A549 (cell line): ENCODE results near the gene PARD3B. TPM values are rescaled to one million over a fixed set of nuclear protein-coding genes. Genes with fewer than 3 reads are reported as not detected.

ENCODE experiments used
- ATAC-seq, 2 experiments: fragments of 200-7000 bp in 1 of 2; fragments of >200 bp in 1 of 2; cut with Nextera tagmentation in 1 of 2; cut with Tn5 transposase in 1 of 2; 3 replicates each; pipeline versions ENCODE4 v1.8.0 to v1.9.1; 2018 to 2020; ENCODE audit warnings: mild to moderate bottlenecking in 1 of 2, moderate library complexity in 1 of 2
- CTCF ChIA-PET: fragments of 300-600 bp; sonication (Branson Sonifier 250); formaldehyde crosslinking; extraction: SDS; loops from one replicate; lab custom pipeline; 2021; ENCODE audit warnings: antibody characterized with exemption, inconsistent platforms; lab: Yijun Ruan, JAX
- POLR2A ChIA-PET: fragments of 350-600 bp; formaldehyde crosslinking; extraction: SDS; loops from one replicate; lab custom pipeline; 2021; ENCODE audit warnings: antibody characterized with exemption, inconsistent platforms; lab: Yijun Ruan, JAX
- DNase-seq, 2 experiments: peaks; one replicate each; pipeline versions ENCODE4 v3.0.0 to v3.0.0-alpha.2; 2011 to 2016; ENCODE audit warnings: low read depth in 1 of 2, low spot score in 1 of 2
- FAIRE-seq: peaks from 2 replicates; lab custom pipeline; 2011; peaks lifted over from hg19 to GRCh38; lab: Jason Lieb, UNC
- H3K27ac ChIP-seq, 2 experiments: fragments of >200 bp; sonication (Bioruptor Twin); formaldehyde crosslinking; 3 replicates each; pipeline ENCODE4 v1.5.1; 2016 to 2017
- H3K4me1 ChIP-seq: fragments of >200 bp; sonication (Bioruptor Twin); formaldehyde crosslinking; 3 replicates; pipeline ENCODE4 v1.6.1; 2016
- H3K4me2 ChIP-seq: fragments of >200 bp; sonication (Bioruptor Twin); formaldehyde crosslinking; 3 replicates; pipeline ENCODE4 v1.6.1; 2016
- H3K4me3 ChIP-seq: fragments of >200 bp; sonication (Bioruptor Twin); formaldehyde crosslinking; 3 replicates; pipeline ENCODE4 v1.5.1; 2016
- H3K9me3 ChIP-seq: fragments of >200 bp; sonication (Bioruptor Twin); formaldehyde crosslinking; 3 replicates; pipeline ENCODE4 v1.6.1; 2016
- CBX2 ChIP-seq: fragments of 200-600 bp; sonication (generic); IDR thresholded peaks from 2 replicates; pipeline ENCODE4 v1.6.1; 2016; ENCODE audit warnings: low read depth, mild to moderate bottlenecking, borderline replicate concordance
- CBX8 ChIP-seq: fragments of 200-600 bp; sonication (generic); IDR thresholded peaks from 2 replicates; pipeline ENCODE4 v1.6.1; 2016
- CHD2 ChIP-seq: fragments of 150-350 bp; IDR thresholded peaks from 2 replicates; pipeline ENCODE4 v1.6.1; 2014; ENCODE audit warnings: low read length; ENCODE audit not compliant: partially characterized antibody
- EHF ChIP-seq: fragments of 250-450 bp; sonication (Bioruptor Pico); IDR thresholded peaks from 2 replicates; pipeline ENCODE4 v1.5.0; 2020; ENCODE audit warnings: mild to moderate bottlenecking
- EHMT2 ChIP-seq: fragments of 200-600 bp; sonication (generic); IDR thresholded peaks from 2 replicates; pipeline ENCODE4 v1.6.1; 2016; ENCODE audit warnings: antibody characterized with exemption, low read depth, mild to moderate bottlenecking, moderate library complexity
- FOSL2 ChIP-seq, 2 experiments: fragments of 450-650 bp in 1 of 2; fragments of >200 bp in 1 of 2; sonication (Bioruptor Twin) in 1 of 2; formaldehyde crosslinking; IDR thresholded peaks; 2 replicates each; pipeline versions ENCODE4 v1.5.0 to v1.6.1; 2016 to 2020; ENCODE audit warnings: mild to moderate bottlenecking in 1 of 2, moderate library complexity in 1 of 2
- HDAC2 ChIP-seq: fragments of 200-600 bp; sonication (generic); IDR thresholded peaks from 2 replicates; pipeline ENCODE4 v1.6.1; 2016
- HEYL ChIP-seq: fragments of 250-450 bp; sonication (Bioruptor Pico); IDR thresholded peaks from 2 replicates; pipeline ENCODE4 v1.8.0; 2021; ENCODE audit warnings: mild to moderate bottlenecking, moderate library complexity
- HOXA7 ChIP-seq: fragments of 250-450 bp; sonication (Bioruptor Pico); IDR thresholded peaks from 2 replicates; pipeline ENCODE4 v1.5.0; 2020; ENCODE audit warnings: mild to moderate bottlenecking, moderate library complexity
- HOXB5 ChIP-seq: fragments of 250-450 bp; sonication (Bioruptor Pico); IDR thresholded peaks from 2 replicates; pipeline ENCODE4 v1.5.0; 2020; ENCODE audit warnings: mild to moderate bottlenecking, moderate library complexity
- JUNB ChIP-seq: fragments of >200 bp; sonication (Bioruptor Twin); formaldehyde crosslinking; IDR thresholded peaks from 2 replicates; pipeline ENCODE4 v1.6.1; 2016
- KDM5A ChIP-seq: fragments of 200-600 bp; sonication (generic); IDR thresholded peaks from 2 replicates; pipeline ENCODE4 v1.6.1; 2016; ENCODE audit warnings: antibody characterized with exemption, mild to moderate bottlenecking
- MAZ ChIP-seq: fragments of 150-350 bp; IDR thresholded peaks from 2 replicates; pipeline ENCODE4 v1.6.1; 2014; ENCODE audit warnings: antibody characterized with exemption, low read depth, low read length, borderline replicate concordance
- MYC ChIP-seq: IDR thresholded peaks from 2 replicates; pipeline ENCODE4 v1.6.1; 2012; ENCODE audit warnings: mild to moderate bottlenecking, inconsistent platforms, low read length, improper control_type of control experiment, borderline replicate concordance
- POLR2A ChIP-seq: IDR thresholded peaks from 2 replicates; pipeline ENCODE4 v1.6.1; 2012; ENCODE audit warnings: mild to moderate bottlenecking, low read length
- RCOR1 ChIP-seq: fragments of 150-350 bp; IDR thresholded peaks from 2 replicates; pipeline ENCODE4 v1.6.1; 2014; ENCODE audit warnings: antibody characterized with exemption, low read length, low read depth
- RFX5 ChIP-seq: fragments of 450-650 bp; IDR thresholded peaks from 2 replicates; pipeline ENCODE4 v1.7.1; 2014; ENCODE audit warnings: antibody characterized with exemption, mild to moderate bottlenecking, moderate library complexity
- SMC3 ChIP-seq: fragments of >200 bp; sonication (Bioruptor Twin); formaldehyde crosslinking; IDR thresholded peaks from 3 replicates; pipeline ENCODE4 v1.6.1; 2018; ENCODE audit warnings: inconsistent platforms
- TFCP2L1 ChIP-seq: fragments of 250-450 bp; sonication (Bioruptor Pico); IDR thresholded peaks from 2 replicates; pipeline ENCODE4 v1.5.0; 2021; ENCODE audit warnings: mild to moderate bottlenecking
- ZFP36 ChIP-seq: fragments of 450-650 bp; IDR thresholded peaks from 2 replicates; pipeline ENCODE4 v1.6.1; 2014; ENCODE audit warnings: borderline replicate concordance; ENCODE audit not compliant: partially characterized antibody
- ZNF302 ChIP-seq: fragments of 250-450 bp; sonication (Bioruptor Pico); IDR thresholded peaks from 2 replicates; pipeline ENCODE4 v1.9.0; 2021; ENCODE audit warnings: inconsistent platforms, mild to moderate bottlenecking, moderate library complexity
- WGBS: methylation state at CpG from one replicate; pipeline ENCODE4 v1.1.6; 2017; ENCODE audit errors: missing lambda C conversion rate; 5-methylcytosine and 5-hydroxymethylcytosine counted together
- polyA plus RNA-seq, 4 experiments: library from polyadenylated mRNA; depleted of rRNA in 3 of 4; stranded (reverse); fragments of >200 nt; fragmentation: RNase III in 1 of 4; extraction: RNeasy Plus Mini Kit Qiagen cat#74134 plus additional on column Dnase treatment in 1 of 4; gene quantifications; 2 replicates in 3 of 4; 3 replicates in 1 of 4; pipeline ENCODE4 v1.2.3, GENCODE V29; 2011 to 2017
- TF ChIP-seq, protein P1 (sequence below): fragments of >200 bp; sonication (Bioruptor Twin); formaldehyde crosslinking; IDR thresholded peaks from 2 replicates; pipeline ENCODE4 v1.6.1; 2016
- TF ChIP-seq, protein P2 (sequence below): fragments of >200 bp; sonication (Bioruptor Twin); formaldehyde crosslinking; IDR thresholded peaks from 3 replicates; pipeline ENCODE4 v1.5.1; 2016
- TF ChIP-seq, protein P3 (sequence below): IDR thresholded peaks from 2 replicates; pipeline ENCODE4 v1.6.1; 2012
- TF ChIP-seq, protein P4 (sequence below): fragments of 450-650 bp; IDR thresholded peaks from 2 replicates; pipeline ENCODE4 v1.6.1; 2014; ENCODE audit warnings: antibody characterized with exemption
- TF ChIP-seq, protein P5 (sequence below): fragments of >200 bp; sonication (Bioruptor Twin); formaldehyde crosslinking; IDR thresholded peaks from 3 replicates; pipeline ENCODE4 v1.6.1; 2016
- TF ChIP-seq, protein P6 (sequence below): fragments of 250-450 bp; sonication (Bioruptor Pico); IDR thresholded peaks from 2 replicates; pipeline ENCODE4 v1.5.0; 2020; ENCODE audit warnings: low read depth, mild to moderate bottlenecking, moderate library complexity

The PARD3B gene
- polyA plus RNA-seq, 2 of the 4 experiments (the other 2 are of a cell fraction), result 1.2 to 2.4 TPM

DNA sequence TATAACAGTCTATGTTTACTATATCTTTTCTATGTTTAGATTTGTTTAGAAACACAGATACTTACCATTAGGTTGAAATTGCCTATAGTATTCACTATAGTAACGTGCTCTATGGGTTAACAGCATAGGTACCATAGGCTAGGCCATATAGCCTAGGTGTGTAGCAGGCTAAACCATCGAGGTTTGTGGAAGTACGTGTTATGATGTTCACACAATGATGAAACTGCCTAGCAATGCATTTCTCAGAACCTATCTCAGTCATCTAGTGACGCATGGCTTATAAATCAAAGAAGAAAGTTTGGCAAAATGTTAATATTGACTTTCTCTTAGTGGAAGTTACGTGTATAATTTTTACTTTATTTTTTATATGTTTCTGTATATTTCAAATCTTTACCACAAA is 670.8 kb downstream of the PARD3B start:
- Histone ChIP-seq H3K27ac (no peak overlapping the region), H3K4me3 (no peak overlapping the region), H3K4me1 (no peaks in the 10 kb centered on the region), H3K4me2 (no peak overlapping the region), H3K9me3 (no peaks in the 10 kb centered on the region)
- CTCF ChIA-PET, result no interaction called here
- WGBS, result 33% methylated on average over 5 of the region's 5 CpGs
- POLR2A ChIA-PET, result no interaction called here
- DNase-seq (no peak), ATAC-seq (no peak), FAIRE-seq (no peak)
- TF ChIP-seq KDM5A, result no peak

DNA sequence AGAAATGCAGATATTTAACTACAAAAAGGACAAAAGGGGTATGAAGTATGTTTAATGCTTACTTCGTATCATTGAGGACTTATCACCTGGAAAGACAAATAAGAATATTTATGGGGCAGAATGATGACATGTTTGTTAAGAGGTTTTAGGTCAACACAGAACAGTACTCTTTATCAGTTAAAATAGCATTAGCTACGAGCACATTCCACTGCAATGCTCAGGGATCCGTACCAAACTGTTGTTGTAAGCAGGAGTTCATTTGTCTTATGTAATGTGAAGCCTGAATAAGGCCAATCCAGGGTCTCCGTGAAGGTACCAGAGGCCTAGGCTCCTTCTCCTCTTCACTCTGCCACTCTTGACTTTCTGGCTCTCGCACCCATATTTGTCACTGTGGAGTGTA is 671.3 kb downstream of the PARD3B start:
- no peaks in the 10 kb centered on the region for H3K4me1 ChIP-seq
- ATAC-seq (no peak), FAIRE-seq (no peak), DNase-seq (no peak)
- POLR2A ChIA-PET, result no interaction called here
- H3K27ac ChIP-seq, result no peak overlapping the region
- H3K4me2 ChIP-seq, result no peak overlapping the region
- TF ChIP-seq CBX2, result no peak
- TF ChIP-seq HDAC2, result no peak
- no peak for TF ChIP-seq HOXB5 (CRISPR knock-in tag)
- TF ChIP-seq EHMT2, result no peak
- TF ChIP-seq FOSL2 (IDR thresholded peaks at IDR 0.05), result no peak
- no peak for TF ChIP-seq FOSL2 (CRISPR knock-in tag; IDR thresholded peaks at IDR 0.05)
- TF ChIP-seq SMC3, result no peak
- no peak for TF ChIP-seq RFX5
- TF ChIP-seq HEYL (CRISPR knock-in tag), result no peak
- TF ChIP-seq, protein P1, sequence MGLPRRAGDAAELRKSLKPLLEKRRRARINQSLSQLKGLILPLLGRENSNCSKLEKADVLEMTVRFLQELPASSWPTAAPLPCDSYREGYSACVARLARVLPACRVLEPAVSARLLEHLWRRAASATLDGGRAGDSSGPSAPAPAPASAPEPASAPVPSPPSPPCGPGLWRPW, result no peak
- CTCF ChIA-PET, result no interaction called here
- H3K4me3 ChIP-seq, result no peak overlapping the region
- WGBS, result 50% methylated on average over 5 of the region's 5 CpGs
- no peaks in the 10 kb centered on the region for H3K9me3 ChIP-seq

DNA sequence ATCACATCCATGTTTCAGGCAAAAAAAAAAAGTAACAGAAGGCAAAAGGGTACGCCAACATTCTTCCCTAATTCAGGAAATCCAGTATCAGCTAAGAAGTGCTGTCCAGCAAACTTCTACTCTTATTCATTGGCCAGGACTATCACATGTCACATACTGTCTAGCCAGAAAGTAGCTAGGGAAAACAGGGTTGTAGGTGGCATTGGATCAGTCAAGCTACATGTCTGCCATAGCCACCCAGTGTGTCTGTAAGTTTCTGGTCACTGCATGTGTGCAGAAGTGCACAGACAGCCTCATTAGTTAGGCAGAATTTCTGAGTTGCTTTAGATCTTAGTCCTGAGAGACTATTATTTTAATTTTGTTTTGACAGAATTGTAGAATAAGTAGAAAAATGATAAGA is 671.7 kb downstream of the PARD3B start:
- no peaks in the 10 kb centered on the region for H3K9me3 ChIP-seq
- TF ChIP-seq RCOR1 (no peak), HOXA7 (no peak), TFCP2L1 (no peak), POLR2A (no peak), ZNF302 (no peak), ZFP36 (no peak), MYC (no peak), CBX8 (no peak), MAZ (no peak), JUNB (no peak), CHD2 (no peak), EHF (CRISPR knock-in tag) (no peak)
- TF ChIP-seq, protein P2, sequence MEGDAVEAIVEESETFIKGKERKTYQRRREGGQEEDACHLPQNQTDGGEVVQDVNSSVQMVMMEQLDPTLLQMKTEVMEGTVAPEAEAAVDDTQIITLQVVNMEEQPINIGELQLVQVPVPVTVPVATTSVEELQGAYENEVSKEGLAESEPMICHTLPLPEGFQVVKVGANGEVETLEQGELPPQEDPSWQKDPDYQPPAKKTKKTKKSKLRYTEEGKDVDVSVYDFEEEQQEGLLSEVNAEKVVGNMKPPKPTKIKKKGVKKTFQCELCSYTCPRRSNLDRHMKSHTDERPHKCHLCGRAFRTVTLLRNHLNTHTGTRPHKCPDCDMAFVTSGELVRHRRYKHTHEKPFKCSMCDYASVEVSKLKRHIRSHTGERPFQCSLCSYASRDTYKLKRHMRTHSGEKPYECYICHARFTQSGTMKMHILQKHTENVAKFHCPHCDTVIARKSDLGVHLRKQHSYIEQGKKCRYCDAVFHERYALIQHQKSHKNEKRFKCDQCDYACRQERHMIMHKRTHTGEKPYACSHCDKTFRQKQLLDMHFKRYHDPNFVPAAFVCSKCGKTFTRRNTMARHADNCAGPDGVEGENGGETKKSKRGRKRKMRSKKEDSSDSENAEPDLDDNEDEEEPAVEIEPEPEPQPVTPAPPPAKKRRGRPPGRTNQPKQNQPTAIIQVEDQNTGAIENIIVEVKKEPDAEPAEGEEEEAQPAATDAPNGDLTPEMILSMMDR, result no peak
- TF ChIP-seq, protein P3, sequence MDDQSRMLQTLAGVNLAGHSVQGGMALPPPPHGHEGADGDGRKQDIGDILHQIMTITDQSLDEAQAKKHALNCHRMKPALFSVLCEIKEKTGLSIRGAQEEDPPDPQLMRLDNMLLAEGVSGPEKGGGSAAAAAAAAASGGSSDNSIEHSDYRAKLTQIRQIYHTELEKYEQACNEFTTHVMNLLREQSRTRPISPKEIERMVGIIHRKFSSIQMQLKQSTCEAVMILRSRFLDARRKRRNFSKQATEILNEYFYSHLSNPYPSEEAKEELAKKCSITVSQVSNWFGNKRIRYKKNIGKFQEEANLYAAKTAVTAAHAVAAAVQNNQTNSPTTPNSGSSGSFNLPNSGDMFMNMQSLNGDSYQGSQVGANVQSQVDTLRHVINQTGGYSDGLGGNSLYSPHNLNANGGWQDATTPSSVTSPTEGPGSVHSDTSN, result no peak
- TF ChIP-seq, protein P4, sequence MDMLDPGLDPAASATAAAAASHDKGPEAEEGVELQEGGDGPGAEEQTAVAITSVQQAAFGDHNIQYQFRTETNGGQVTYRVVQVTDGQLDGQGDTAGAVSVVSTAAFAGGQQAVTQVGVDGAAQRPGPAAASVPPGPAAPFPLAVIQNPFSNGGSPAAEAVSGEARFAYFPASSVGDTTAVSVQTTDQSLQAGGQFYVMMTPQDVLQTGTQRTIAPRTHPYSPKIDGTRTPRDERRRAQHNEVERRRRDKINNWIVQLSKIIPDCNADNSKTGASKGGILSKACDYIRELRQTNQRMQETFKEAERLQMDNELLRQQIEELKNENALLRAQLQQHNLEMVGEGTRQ, result no peak
- TF ChIP-seq, protein P5, sequence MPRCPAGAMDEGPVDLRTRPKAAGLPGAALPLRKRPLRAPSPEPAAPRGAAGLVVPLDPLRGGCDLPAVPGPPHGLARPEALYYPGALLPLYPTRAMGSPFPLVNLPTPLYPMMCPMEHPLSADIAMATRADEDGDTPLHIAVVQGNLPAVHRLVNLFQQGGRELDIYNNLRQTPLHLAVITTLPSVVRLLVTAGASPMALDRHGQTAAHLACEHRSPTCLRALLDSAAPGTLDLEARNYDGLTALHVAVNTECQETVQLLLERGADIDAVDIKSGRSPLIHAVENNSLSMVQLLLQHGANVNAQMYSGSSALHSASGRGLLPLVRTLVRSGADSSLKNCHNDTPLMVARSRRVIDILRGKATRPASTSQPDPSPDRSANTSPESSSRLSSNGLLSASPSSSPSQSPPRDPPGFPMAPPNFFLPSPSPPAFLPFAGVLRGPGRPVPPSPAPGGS, result no peak
- TF ChIP-seq, protein P6, sequence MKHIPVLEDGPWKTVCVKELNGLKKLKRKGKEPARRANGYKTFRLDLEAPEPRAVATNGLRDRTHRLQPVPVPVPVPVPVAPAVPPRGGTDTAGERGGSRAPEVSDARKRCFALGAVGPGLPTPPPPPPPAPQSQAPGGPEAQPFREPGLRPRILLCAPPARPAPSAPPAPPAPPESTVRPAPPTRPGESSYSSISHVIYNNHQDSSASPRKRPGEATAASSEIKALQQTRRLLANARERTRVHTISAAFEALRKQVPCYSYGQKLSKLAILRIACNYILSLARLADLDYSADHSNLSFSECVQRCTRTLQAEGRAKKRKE, result no peak
- TF ChIP-seq, all 56 proteins: peak for 0
- FAIRE-seq (no peak), ATAC-seq (no peak), DNase-seq (no peak)
- Histone ChIP-seq H3K4me3 (no peak overlapping the region), H3K4me2 (no peak overlapping the region), H3K27ac (no peak overlapping the region), H3K4me1 (no peaks in the 10 kb centered on the region)
- CTCF ChIA-PET, result no interaction called here
- POLR2A ChIA-PET, result no interaction called here
- WGBS, result 80% methylated on average over 1 of the region's 1 CpG
